ENCODE data around the gene ARL4D. TPM values are rescaled to one million over a fixed set of nuclear protein-coding genes. Genes with fewer than 3 reads are reported as not detected.

Gene ARL4D
- polyA plus RNA-seq, 1 donor from 2014 or later, result 10.6 TPM

- no peaks in the 10 kb centered on the region for H3K79me2 ChIP-seq (replicated peaks; ENCODE audit: insufficient read depth, low read length)
- H3K9ac ChIP-seq (ENCODE audit: low read length), result no peak overlapping the region
- H3K4me3 ChIP-seq (ENCODE audit: low read length), result peak overlapping the region; percentile 6
- H2AFZ ChIP-seq (ENCODE audit: low read depth, low read length), result peak overlapping the region; percentile 49
- H3F3A ChIP-seq (ENCODE audit: insufficient read depth, low read length, poor library complexity, severe bottlenecking), result no peaks in the 10 kb centered on the region
- H3K4me2 ChIP-seq (ENCODE audit: low read length), result no peak overlapping the region
- H3K36me3 ChIP-seq (ENCODE audit: insufficient read depth, low read length), result no peaks in the 10 kb centered on the region
- H3K27me3 ChIP-seq (ENCODE audit: insufficient read depth, low read depth, low read length), result no peaks in the 10 kb centered on the region
- H4K20me1 ChIP-seq (ENCODE audit: insufficient read depth), result no peaks in the 10 kb centered on the region
- TF ChIP-seq TAF1 (IDR thresholded peaks at IDR 0.05; ENCODE audit: low read depth) (no peak), EZH2 (IDR thresholded peaks at IDR 0.05; ENCODE audit: borderline replicate concordance, insufficient read depth, low read length, poor library complexity, severe bottlenecking) (no peak), CTCF (IDR thresholded peaks at IDR 0.05; ENCODE audit: poor library complexity, severe bottlenecking) (no peak), MXI1 (conservative IDR thresholded peaks at IDR 0.05; ENCODE audit: poor library complexity, severe bottlenecking) (no peak), SMC3 (conservative IDR thresholded peaks at IDR 0.05; ENCODE audit: poor library complexity) (no peak), EP300 (conservative IDR thresholded peaks at IDR 0.05; ENCODE audit: poor library complexity, severe bottlenecking) (no peak), REST (IDR thresholded peaks at IDR 0.05; ENCODE audit: borderline replicate concordance) (no peak), RAD21 (conservative IDR thresholded peaks at IDR 0.05) (no peak), POLR2AphosphoS5 (IDR thresholded peaks at IDR 0.05) (no peak)
- no peak overlapping the region for H3K27ac ChIP-seq (ENCODE audit: low read length)
- no peaks in the 10 kb centered on the region for H3K9me3 ChIP-seq (ENCODE audit: low read length)
- H3K9me2 ChIP-seq (ENCODE audit: insufficient read depth, low read length), result no peaks in the 10 kb centered on the region
Measured at GRCh38 chr17:43431714-43432523, 33.1 kb downstream of the ARL4D start.

GRCh38 chr17:43434902-43435319 is 36.1 kb downstream of the ARL4D start:
- TF ChIP-seq TAF1 (IDR thresholded peaks at IDR 0.05; ENCODE audit: low read depth), result no peak
- H3K79me2 ChIP-seq (replicated peaks; ENCODE audit: insufficient read depth, low read length), result no peaks in the 10 kb centered on the region
- no peak overlapping the region for H2AFZ ChIP-seq (ENCODE audit: low read depth, low read length)
- no peaks in the 10 kb centered on the region for H4K20me1 ChIP-seq (ENCODE audit: insufficient read depth)
- no peaks in the 10 kb centered on the region for H3F3A ChIP-seq (ENCODE audit: insufficient read depth, low read length, poor library complexity, severe bottlenecking)
- H3K9ac ChIP-seq (ENCODE audit: low read length), result no peak overlapping the region
- H3K4me3 ChIP-seq (ENCODE audit: low read length), result no peak overlapping the region
- no peaks in the 10 kb centered on the region for H3K27me3 ChIP-seq (ENCODE audit: insufficient read depth, low read depth, low read length)
- no peak overlapping the region for H3K4me2 ChIP-seq (ENCODE audit: low read length)
- H3K9me2 ChIP-seq (ENCODE audit: insufficient read depth, low read length), result no peaks in the 10 kb centered on the region
- H3K36me3 ChIP-seq (ENCODE audit: insufficient read depth, low read length), result no peaks in the 10 kb centered on the region
- H3K9me3 ChIP-seq (ENCODE audit: low read length), result no peaks in the 10 kb centered on the region
- no peak overlapping the region for H3K27ac ChIP-seq (ENCODE audit: low read length)
